GM12874 (cell line): ENCODE results near the gene CD209.

Experiments used
- TF ChIP-seq, protein P1 (sequence below): IDR thresholded peaks from 2 replicates; pipeline ENCODE4 v1.5.1; 2011; ENCODE audit warnings: low read depth, mild to moderate bottlenecking, control low read depth, low read length, moderate library complexity; ENCODE audit not compliant: insufficient read depth

The CD209 gene

GRCh38 chr19:7739801-7740681 lies 7.3 kb downstream of the CD209 start:
- TF ChIP-seq, protein P1, sequence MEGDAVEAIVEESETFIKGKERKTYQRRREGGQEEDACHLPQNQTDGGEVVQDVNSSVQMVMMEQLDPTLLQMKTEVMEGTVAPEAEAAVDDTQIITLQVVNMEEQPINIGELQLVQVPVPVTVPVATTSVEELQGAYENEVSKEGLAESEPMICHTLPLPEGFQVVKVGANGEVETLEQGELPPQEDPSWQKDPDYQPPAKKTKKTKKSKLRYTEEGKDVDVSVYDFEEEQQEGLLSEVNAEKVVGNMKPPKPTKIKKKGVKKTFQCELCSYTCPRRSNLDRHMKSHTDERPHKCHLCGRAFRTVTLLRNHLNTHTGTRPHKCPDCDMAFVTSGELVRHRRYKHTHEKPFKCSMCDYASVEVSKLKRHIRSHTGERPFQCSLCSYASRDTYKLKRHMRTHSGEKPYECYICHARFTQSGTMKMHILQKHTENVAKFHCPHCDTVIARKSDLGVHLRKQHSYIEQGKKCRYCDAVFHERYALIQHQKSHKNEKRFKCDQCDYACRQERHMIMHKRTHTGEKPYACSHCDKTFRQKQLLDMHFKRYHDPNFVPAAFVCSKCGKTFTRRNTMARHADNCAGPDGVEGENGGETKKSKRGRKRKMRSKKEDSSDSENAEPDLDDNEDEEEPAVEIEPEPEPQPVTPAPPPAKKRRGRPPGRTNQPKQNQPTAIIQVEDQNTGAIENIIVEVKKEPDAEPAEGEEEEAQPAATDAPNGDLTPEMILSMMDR = no peak

DNA sequence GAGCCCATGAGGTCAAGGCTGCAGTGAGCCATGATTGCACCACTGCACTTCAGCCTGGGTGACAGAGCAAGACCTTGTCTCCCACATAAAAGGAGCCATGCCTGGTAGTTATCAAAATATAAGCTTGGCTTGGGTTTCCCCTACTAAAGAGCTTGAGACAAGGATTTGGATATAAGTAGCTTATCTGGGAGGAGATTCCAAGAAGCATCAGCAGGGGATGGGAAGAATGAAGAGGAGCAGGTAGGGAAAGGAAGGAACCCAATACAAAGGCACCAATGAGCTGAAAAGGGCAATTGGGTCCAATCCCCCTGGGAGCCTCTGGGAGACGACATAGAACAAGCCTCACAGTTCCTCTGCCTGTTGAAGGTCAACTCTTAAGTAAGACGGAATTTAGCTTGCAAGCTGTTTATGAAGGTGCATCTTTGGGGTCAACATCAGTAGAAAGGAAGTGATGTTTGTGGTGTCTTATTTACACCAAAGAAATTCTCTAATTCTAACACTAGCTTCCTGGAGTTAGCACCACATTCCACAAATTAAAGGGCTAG lies 8.1 kb downstream of the CD209 start:
- TF ChIP-seq, protein P1 = no peak

DNA sequence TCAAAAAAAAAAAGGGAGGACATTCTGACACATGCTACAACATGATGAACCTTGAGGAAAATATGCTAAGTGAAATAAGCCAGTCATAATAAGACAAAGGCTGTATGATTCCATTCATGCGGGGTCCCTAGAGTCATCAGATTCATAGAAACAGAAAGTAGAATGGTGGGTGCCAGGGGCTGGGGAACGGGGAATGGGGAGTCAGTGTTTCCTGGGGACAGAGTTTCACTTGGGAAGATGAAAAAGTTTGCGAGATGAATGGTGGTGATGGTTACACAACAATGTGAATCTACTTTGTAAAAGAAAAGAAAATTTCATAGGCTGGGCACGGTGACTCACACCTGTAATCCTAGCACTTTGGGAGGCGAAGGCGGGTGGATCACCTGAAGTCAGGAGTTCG lies 9.3 kb downstream of the CD209 start:
- TF ChIP-seq, protein P1 = no peak

DNA sequence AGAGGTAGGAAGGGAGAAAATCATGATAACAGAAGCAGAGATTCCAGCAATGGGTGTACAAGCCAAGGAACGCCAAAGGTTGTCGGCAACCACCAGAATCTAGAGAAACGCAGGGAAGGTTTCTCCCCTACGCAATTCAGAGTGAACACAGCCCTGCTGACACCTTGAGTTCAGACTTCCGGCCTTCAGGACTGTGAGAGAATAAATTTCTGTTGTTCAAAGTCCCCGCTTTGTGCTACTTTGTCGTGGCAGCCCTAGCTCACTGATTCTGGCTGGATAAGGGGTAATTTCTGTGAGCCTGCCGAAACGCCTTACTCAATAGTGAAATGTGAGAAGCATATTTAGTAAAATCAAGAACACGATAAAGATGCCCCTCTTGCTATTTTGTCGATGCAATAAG lies 10.1 kb downstream of the CD209 start:
- TF ChIP-seq, protein P1 = no peak

DNA sequence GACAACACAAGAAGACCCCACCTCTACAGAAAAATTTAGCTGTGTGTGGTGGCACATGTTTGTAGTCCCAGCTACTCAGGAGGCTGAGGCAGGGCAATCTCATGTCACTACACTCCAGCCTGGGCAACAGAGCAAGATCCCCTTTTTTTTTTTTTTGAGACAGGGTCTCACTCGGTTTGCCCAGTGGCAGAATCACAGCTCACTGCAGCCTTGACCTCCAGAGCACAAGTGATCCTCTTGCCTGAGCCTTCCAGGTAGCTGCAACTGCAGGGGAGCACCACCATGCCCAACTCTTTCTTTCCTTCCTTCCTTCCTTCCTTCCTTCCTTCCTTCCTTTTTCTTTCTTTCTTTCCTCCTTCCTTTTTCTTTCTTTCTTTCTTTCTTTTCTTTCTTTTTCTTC lies 11.2 kb downstream of the CD209 start:
- TF ChIP-seq, protein P1 = no peak

GRCh38 chr19:7734220-7735203 lies 12.8 kb downstream of the CD209 start:
- TF ChIP-seq, protein P1 = no peak

- TF ChIP-seq, protein P1 = no peak
These were observed 14.0 kb downstream of the CD209 start for GRCh38 chr19:7733376-7733775.
